GM18505 (cell line): Measurements from ENCODE around the gene OCSTAMP.

Experiments
- ATAC-seq: cut with Tn5 transposase; IDR thresholded peaks from one replicate; pipeline ENCODE4 v1.9.1; 2021; ENCODE audit not compliant: unreplicated experiment
- POLR2A ChIP-seq: IDR thresholded peaks from 4 replicates; pipeline ENCODE4 v1.6.1; 2011; ENCODE audit warnings: borderline replicate concordance; ENCODE audit not compliant: insufficient read depth, insufficient read length; ENCODE audit errors: extremely low read depth

OCSTAMP gene

DNA sequence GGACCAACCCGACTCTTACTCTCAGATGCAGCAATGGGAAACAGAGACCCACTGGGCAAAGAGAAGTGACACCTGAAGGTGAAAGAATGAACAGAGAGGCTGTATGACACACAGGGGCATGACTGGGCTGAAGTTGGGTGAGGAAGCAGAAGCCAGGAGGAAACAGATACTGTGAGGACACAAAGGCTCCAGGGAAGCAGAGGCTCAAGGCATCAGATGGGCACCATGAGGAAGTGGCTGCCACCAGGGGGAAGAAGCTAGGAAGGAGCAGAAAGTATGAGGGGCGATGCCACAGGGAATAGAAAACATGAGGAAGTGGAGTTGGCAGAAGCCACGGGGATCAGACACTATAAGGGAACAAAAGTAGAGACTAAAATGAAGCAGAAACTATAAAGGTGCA is 30.9 kb upstream of the OCSTAMP start:
- ATAC-seq = no peak
- no peak for TF ChIP-seq POLR2A

DNA sequence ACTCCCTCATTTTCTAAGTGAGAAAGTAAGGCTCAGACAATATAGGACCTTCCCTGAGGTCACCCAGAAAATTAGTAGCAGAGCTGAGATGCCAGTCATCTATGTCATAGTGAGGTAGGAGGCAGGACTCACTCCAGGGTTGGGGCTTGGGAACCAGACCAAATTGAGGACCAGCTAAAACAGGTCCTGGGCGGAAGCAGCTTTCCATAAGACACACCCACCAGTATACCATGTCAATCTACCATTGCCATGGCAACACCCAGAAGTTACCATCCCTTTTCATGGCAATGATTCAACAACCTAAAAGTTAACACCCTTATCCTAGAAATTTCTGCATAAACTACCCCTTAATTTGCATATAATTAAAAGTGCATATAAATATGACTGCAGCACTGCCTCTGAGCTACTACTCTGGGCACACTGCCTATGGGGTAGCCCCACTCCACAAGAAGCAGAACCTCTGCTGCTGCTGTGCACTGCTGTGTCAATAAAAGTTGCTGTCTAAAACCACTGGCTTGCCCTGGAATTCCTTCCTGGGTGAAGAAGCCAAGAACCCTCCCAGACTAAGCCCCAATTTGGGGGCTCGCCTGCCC is 30.3 kb upstream of the OCSTAMP start:
- ATAC-seq = no peak
- no peak for TF ChIP-seq POLR2A

DNA sequence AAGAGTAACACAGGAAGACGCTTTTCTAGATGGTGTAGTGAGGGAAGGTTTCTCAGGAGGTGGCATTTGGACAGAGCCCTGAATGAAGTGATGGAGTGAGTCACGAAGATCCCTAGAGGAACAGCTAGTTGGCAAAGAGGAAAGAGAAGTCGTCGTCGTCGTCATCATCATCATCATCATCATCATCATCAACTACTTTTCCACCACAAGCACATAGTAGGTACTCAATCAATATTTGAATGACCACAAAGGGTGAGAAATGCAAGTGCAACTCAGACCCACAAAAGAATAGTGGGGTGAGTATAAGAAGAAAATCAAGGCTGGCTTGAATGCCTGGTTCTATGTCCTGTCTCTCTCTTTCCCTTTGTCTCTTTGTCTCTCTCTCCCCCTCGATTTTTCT is 28.3 kb upstream of the OCSTAMP start:
- ATAC-seq = no peak
- no peak for TF ChIP-seq POLR2A

DNA sequence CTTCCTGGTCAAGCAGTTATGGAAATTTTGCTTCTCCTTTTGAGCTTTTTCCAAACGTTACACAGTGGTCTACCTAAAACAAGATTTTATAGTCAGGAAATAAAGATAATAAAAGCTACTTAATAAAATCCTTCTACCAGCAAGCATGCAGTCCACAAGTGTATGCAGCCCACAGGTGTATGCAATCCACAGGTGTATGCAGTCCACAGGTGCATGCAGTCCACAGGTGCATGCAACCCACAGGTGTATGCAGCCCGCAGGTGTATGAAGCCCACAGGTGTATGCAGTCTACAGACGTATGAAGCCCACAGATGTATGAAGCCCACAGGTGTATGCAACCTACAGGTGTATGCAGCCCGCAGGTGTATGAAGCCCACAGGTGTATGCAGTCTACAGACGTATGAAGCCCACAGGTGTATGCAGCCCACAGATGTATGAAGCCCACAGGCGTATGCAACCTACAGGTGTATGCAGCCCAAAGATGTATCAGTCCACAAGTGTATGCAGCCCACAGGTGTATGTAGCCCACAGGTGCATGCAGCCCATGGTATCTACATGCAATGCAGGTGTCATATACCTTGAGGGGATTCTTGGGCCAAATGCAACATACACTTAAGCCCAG is 26.4 kb upstream of the OCSTAMP start:
- no peak for ATAC-seq
- TF ChIP-seq POLR2A = no peak

DNA sequence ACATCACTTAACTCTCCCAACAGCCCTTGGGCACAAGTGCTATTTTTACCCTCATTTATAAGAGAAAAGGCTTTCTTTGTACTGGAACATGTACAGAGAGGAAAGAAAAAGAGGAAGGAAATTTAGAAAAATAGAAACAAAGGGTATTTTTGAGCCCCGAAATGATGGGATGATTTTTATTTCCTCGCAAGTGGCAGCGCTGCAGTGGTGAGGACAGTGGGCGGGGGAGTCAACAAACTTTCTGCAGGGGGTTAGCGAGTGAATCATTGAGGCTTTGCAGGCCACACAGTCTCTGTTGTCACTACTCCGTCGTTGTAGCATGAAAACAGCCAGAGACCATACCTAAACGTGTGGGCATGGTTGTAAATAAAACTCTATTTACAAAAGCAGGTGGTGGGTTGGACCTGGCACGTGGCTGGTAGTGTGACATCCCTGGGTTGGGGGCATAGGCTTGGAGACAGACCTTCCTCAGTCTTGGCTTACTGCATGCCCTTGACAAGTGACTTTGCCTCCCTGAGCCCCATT is 25.5 kb upstream of the OCSTAMP start:
- no peak for TF ChIP-seq POLR2A
- ATAC-seq = no peak

DNA sequence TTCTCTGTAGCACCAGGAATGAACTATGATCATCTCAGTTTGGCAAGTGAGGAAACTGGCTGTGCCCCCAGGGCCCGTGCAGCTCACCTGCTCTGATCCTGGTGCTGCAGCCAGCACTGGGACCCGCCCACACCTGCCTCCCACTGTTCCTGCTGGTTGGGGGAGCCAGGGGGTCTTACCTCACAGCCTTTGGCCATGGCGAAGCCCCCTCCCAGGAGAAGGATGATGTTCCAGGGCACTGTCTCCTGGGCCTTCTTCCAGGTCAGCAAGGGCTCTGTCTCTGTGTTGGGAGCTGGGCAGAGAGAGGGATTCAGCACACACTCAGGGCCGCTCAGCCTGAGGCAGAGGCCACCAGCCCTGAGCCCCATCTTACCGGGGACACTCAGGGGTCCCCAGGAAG is 24.9 kb upstream of the OCSTAMP start:
- no peak for TF ChIP-seq POLR2A
- no peak for ATAC-seq

DNA sequence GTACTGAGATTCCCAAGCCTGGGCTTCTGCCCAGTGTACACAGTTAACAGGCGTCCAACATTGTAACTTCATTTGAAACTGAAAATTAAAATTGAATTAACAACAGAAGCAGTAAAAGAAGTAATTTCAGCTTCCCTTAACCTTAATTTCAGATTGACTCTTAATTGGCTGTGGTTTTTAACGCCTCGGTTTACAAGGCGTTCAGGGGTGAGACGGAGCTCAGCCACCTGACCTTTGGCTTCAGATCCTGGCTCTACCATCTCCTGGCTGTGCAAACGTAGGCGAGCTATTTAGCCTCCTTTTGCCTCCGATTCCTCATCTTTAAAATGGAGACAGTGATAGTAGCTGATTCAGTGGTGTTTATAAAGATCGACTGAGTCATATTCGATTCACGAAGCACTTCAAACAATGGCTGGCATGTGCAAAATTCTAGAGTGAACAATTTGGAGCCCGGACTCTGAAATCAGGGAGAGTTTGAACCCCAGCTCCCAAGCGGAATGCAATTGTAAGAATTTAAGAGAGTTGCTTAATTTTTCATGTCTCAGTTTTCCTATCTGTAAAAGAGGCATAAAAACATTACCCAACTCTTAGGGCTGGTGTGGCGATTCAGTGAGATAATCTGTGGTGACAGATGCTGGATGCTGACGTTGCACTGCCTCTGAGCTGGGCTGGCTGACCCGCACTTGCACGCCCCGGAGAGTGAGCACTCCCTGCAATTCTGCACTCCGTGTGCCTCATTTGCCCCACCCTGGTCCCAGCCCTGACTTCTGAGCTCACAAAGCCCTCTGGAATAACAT is 23.5 kb upstream of the OCSTAMP start:
- no peak for TF ChIP-seq POLR2A
- no peak for ATAC-seq

DNA sequence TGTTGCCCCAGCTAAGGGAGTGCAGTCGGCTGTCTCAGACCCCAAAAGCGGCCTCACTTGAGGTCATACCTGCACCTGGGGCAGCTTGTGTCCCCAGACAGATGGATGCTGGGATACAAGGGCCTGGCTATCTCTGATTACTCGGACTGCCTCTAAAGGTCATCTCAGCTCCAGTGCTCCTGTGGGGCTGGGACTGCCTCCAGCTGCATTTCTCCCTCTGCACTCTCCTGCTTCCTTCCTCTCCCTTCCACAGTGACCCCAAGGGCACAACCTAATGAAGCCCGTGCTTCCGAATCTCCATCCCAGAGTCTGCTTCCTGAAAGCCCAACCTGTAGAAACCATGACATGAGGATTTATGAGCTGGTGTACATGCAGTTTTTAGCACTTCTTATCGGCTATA is 22.8 kb upstream of the OCSTAMP start:
- ATAC-seq = no peak
- TF ChIP-seq POLR2A = no peak

DNA sequence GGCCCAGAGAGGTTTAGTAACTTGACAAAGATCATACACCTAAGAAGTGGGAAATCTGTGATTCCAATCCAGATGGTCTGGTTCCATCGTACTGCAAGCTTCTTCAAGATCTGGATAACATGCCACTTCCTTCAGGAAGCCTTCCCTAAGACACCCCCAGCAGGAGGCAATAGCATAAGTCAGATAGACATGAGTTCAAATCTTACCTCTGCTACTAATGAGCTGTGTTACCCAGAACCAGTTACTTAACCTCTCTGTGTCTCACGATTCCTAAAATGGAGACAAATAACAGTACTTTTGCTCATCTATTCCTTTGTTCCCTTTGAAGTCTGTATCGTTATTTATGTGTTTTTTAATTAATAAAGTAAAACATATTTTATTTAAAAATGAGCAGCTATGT is 22.3 kb upstream of the OCSTAMP start:
- no peak for TF ChIP-seq POLR2A
- ATAC-seq = no peak

DNA sequence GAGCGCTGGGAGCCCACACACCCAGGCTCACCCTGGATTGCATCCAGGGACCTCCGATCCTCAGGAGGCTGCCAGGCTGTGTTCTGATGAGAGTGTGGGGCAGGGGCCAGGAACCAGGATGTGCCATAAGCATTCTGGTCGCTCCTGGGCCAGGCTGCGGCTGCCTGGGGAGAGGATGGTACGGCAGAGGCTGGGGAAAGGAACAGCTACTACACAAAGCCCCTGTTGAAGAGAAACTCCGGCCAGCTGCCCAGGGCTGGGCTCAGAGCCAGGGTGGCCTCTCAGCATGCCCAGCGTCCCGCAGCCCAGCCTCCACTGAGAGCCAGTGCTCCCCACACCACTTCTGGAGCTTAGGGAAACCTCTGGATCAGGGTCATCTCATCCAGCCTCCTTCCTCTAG is 21.7 kb upstream of the OCSTAMP start:
- no peak for ATAC-seq
- TF ChIP-seq POLR2A = no peak

DNA sequence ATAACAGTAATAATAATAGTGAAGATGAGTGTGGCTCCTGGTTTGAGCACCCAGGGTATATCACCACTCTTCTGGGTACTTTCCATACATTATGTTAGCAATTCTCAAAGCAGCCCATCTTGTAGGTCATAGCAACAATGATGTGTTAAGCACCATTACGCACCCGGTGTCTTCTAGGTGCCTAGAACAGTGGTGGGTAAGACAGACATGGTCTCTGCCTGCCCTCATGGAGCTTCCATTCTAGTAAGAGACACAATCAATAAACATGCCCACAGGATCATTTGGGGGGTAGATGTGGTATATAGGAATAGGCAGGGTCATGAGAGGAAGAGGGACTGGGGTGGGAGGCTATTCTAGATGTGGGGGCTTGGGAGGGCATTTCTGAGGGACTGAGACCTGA is 21.0 kb upstream of the OCSTAMP start:
- TF ChIP-seq POLR2A = no peak
- no peak for ATAC-seq

DNA sequence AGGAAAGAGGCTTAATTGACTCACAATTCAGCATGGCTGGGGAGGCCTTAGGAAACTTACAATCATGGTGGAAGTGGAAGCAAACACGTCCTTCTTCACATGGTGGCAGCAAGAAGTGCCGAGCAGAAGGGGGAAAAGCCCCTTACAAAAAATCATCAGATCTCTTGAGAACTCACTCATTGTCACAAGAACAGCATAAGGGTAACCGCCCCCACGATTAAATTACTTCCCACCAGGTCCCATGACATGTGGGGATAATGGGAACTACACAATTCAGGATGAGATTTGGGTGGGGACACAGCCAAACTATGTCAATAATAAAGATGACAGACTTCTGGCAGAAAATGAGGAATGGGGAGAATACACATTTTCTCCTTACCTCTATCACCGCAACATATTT is 20.5 kb upstream of the OCSTAMP start:
- no peak for ATAC-seq
- TF ChIP-seq POLR2A = no peak

DNA sequence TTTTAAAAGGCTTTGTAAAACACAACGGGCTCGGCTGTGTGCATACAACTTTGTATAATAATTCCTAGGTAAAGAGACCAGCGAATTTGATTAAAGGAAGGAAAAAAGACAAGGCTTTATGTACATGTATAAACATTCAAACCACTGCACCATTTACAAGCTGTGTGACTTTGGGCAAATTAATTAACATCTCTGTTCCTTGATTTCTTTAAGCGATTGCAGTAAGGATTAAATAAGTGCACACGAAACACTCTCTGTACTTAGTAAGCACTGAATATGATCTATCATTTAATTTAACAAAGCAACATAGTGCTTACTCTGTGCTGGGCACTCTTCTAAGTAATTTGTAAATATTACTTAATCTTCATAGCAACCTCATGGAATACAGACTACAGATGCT is 19.5 kb upstream of the OCSTAMP start:
- no peak for ATAC-seq
- no peak for TF ChIP-seq POLR2A
